Fibroblast of mammary gland (primary cell): ENCODE results near the gene CASP2.
"Not testable (repeated sequence)": the region's sequence is repeated elsewhere in the genome, so short reads cannot be mapped to it uniquely, and the experiment has no call there.

ENCODE experiments used
- DNase-seq: peaks from one replicate; pipeline ENCODE4 v3.0.0-alpha.2; 2010; ENCODE audit warnings: low read depth
- H3K4me3 ChIP-seq: 2 replicates; pipeline ENCODE4 v1.5.1; 2011; ENCODE audit warnings: low read depth, mild to moderate bottlenecking, low read length, moderate library complexity; ENCODE audit not compliant: control insufficient read depth
- CTCF ChIP-seq: conservative IDR thresholded peaks from 2 replicates; pipeline ENCODE4 v1.5.1; 2011; ENCODE audit warnings: low read depth, low read length, inconsistent platforms; ENCODE audit not compliant: control insufficient read depth, insufficient read depth

Gene CASP2

GRCh38 chr7:143289421-143289820 is 1.3 kb downstream of the CASP2 start:
- H3K4me3 ChIP-seq: peak overlapping the region; percentile 90
- TF ChIP-seq CTCF: no peak
- peak; percentile 52 for DNase-seq

- H3K4me3 ChIP-seq: peak overlapping the region; percentile 90
- not testable (repeated sequence) for DNase-seq
Measured at GRCh38 chr7:143289888-143290287, 1.7 kb downstream of the CASP2 start.

GRCh38 chr7:143290293-143290692 is 2.1 kb downstream of the CASP2 start:
- no peak for TF ChIP-seq CTCF
- no peak overlapping the region for H3K4me3 ChIP-seq
- DNase-seq: no peak

- no peak overlapping the region for H3K4me3 ChIP-seq
- no peak for DNase-seq
- TF ChIP-seq CTCF: no peak
Measured at GRCh38 chr7:143292876-143293275, 4.7 kb downstream of the CASP2 start.

- no peak for TF ChIP-seq CTCF
- peak; percentile 29 for DNase-seq
- H3K4me3 ChIP-seq: no peak overlapping the region
Measured at GRCh38 chr7:143295870-143296269, 7.7 kb downstream of the CASP2 start.

- DNase-seq: no peak
- no peak overlapping the region for H3K4me3 ChIP-seq
- no peak for TF ChIP-seq CTCF
Measured at GRCh38 chr7:143296686-143297085, 8.5 kb downstream of the CASP2 start.

GRCh38 chr7:143299346-143299745 is 11.2 kb downstream of the CASP2 start:
- no peak for TF ChIP-seq CTCF
- DNase-seq: peak; percentile 49
- H3K4me3 ChIP-seq: no peak overlapping the region
